Esophagus squamous epithelium (tissue), 4 donors: Measurements from ENCODE around the gene PTPRD.

Experiments used
- POLR2A ChIP-seq, 4 donors: fragments of 450-650 bp; IDR thresholded peaks; one replicate each; pipeline ENCODE4 v1.6.1; 2017; ENCODE audit warnings: antibody characterized with exemption in 4 of 4, mild to moderate bottlenecking in 4 of 4, moderate library complexity in 3 of 4
- TF ChIP-seq, protein P1 (sequence below), 6 experiments: fragments of 450-650 bp in 4 of 6; fragments of 200-600 bp in 2 of 6; sonication (generic) in 2 of 6; IDR thresholded peaks; one replicate each; pipeline ENCODE4 v1.5.1; 2016 to 2019; ENCODE audit warnings: antibody characterized with exemption in 6 of 6, mild to moderate bottlenecking in 4 of 6, moderate library complexity in 4 of 6

DNA sequence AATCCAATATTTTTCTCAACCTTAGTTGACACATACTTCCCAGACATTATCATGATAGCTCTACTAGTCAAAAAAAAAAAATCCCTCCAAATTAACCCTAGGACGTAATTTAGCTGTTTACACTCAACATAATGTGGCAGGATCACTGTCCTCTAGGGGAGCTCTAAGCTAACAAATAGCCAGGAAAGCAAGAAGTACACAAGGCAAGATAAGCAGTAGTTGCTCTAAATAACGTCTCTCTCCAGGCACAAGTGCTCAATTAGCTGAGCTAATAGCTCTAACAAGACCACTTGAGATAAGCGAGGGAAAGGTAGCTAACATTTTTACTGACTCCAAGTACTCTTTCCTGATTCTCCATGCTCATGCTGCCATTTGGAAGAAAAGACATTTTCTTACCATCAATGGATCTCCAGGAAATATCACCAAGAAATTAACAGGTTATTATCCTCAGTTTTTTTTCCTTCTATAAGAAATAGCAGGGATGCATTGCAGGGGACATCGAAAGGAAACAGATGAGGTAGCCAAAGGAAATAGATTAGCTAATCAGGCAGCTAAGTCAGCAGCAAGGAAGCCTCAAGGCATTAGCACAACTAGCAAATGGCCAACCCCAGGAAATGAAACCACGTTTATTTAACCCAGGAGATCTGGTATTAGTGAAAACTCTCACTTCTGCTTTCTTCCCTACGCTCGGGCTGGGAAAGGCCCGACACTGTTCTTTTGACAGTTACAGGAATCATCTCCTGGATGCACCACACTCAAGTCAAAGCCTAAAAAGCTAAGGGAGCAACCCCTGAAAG lies 614.1 kb downstream of the PTPRD start:
- TF ChIP-seq POLR2A (IDR thresholded peaks at IDR 0.05) = no peak
- TF ChIP-seq, protein P1, sequence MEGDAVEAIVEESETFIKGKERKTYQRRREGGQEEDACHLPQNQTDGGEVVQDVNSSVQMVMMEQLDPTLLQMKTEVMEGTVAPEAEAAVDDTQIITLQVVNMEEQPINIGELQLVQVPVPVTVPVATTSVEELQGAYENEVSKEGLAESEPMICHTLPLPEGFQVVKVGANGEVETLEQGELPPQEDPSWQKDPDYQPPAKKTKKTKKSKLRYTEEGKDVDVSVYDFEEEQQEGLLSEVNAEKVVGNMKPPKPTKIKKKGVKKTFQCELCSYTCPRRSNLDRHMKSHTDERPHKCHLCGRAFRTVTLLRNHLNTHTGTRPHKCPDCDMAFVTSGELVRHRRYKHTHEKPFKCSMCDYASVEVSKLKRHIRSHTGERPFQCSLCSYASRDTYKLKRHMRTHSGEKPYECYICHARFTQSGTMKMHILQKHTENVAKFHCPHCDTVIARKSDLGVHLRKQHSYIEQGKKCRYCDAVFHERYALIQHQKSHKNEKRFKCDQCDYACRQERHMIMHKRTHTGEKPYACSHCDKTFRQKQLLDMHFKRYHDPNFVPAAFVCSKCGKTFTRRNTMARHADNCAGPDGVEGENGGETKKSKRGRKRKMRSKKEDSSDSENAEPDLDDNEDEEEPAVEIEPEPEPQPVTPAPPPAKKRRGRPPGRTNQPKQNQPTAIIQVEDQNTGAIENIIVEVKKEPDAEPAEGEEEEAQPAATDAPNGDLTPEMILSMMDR (IDR thresholded peaks at IDR 0.05) = no peak
